GM12878 (cell line): ENCODE results near the gene MESD. TPM values are rescaled to one million over a fixed set of nuclear protein-coding genes. Genes with fewer than 3 reads are reported as not detected.

Experiments
- ATAC-seq: fragments of 200-7000 bp; cut with Tn5 transposase; 3 replicates; pipeline ENCODE4 v1.9.1; 2020; ENCODE audit warnings: mild to moderate bottlenecking, moderate library complexity
- BruUV-seq: library from RNA; stranded (reverse); fragments of 400-500 nt; replicated peaks from 2 replicates; lab custom pipeline; 2021; lab: Mats Ljungman, UMichigan
- CTCF ChIA-PET: fragments of 300-600 bp; sonication (Branson Sonifier 250); formaldehyde crosslinking; extraction: SDS; loops from one replicate; lab custom pipeline; 2021; ENCODE audit warnings: inconsistent platforms; lab: Yijun Ruan, JAX
- POLR2A ChIA-PET: fragments of 350-600 bp; formaldehyde crosslinking; extraction: SDS; loops from one replicate; lab custom pipeline; 2021; ENCODE audit warnings: inconsistent platforms; lab: Charles Lee
- RAD21 ChIA-PET: fragments of 300-600 bp; sonication (Branson Sonifier 250); formaldehyde crosslinking; loops from one replicate; lab custom pipeline; 2023; ENCODE audit warnings: antibody characterized with exemption; ENCODE audit not compliant: unreplicated experiment; lab: Charles Lee
- SMC1A ChIA-PET: fragments of 300-600 bp; sonication (Branson Sonifier 250); formaldehyde crosslinking; loops from one replicate; lab custom pipeline; 2023; ENCODE audit not compliant: unreplicated experiment, uncharacterized antibody; lab: Charles Lee
- DNase-seq: peaks from one replicate; pipeline ENCODE4 v3.0.0-alpha.2; 2011; ENCODE audit warnings: low read depth, low spot score
- FAIRE-seq: peaks from 3 replicates; lab custom pipeline; 2011; peaks lifted over from hg19 to GRCh38; lab: Jason Lieb, UNC
- H2AFZ ChIP-seq: 2 replicates; pipeline ENCODE4 v1.6.0; 2011; ENCODE audit warnings: low read depth, low read length, control low read depth; ENCODE audit not compliant: control insufficient read depth
- H3K27ac ChIP-seq: 2 replicates; pipeline ENCODE4 v1.5.1; 2011; ENCODE audit warnings: control low read depth; ENCODE audit not compliant: control insufficient read depth, insufficient read depth
- H3K27me3 ChIP-seq, 2 experiments: replicated peaks in 1 of 2; 2 replicates each; pipeline versions ENCODE4 v1.6.0 to v1.6.1; 2011; ENCODE audit warnings: low read length in 1 of 2; ENCODE audit not compliant: control insufficient read depth in 2 of 2, insufficient read depth in 2 of 2
- H3K36me3 ChIP-seq, 2 experiments: 2 replicates each; pipeline ENCODE4 v1.5.1; 2011; ENCODE audit warnings: low read length in 1 of 2; ENCODE audit not compliant: control insufficient read depth in 2 of 2, insufficient read depth in 2 of 2
- H3K4me1 ChIP-seq: 2 replicates; pipeline ENCODE4 v1.6.1; 2011; ENCODE audit warnings: mild to moderate bottlenecking, low read length, moderate library complexity, mixed read lengths; ENCODE audit not compliant: control insufficient read depth, insufficient read depth
- H3K4me2 ChIP-seq: 2 replicates; pipeline ENCODE4 v1.6.0; 2011; ENCODE audit warnings: control low read depth; ENCODE audit not compliant: control insufficient read depth, insufficient read depth
- H3K4me3 ChIP-seq: fragments of 200-600 bp; sonication (generic); 2 replicates; pipeline ENCODE4 v1.5.1; 2016
- H3K79me2 ChIP-seq: 2 replicates; pipeline ENCODE4 v1.6.0; 2011; ENCODE audit warnings: low read length; ENCODE audit not compliant: control insufficient read depth, insufficient read depth
- H3K9ac ChIP-seq: 2 replicates; pipeline ENCODE4 v1.8.0; 2011; ENCODE audit warnings: low read length, control low read depth, mixed read lengths; ENCODE audit not compliant: control insufficient read depth, insufficient read depth
- H3K9me3 ChIP-seq: replicated peaks from 3 replicates; pipeline ENCODE4 v1.5.1; 2011; ENCODE audit warnings: mild to moderate bottlenecking, low read length; ENCODE audit not compliant: control insufficient read depth, insufficient read depth
- H4K20me1 ChIP-seq: 2 replicates; pipeline ENCODE4 v1.6.0; 2011; ENCODE audit not compliant: control insufficient read depth, insufficient read depth
- ATF3 ChIP-seq: IDR thresholded peaks from 2 replicates; pipeline ENCODE4 v1.6.1; 2011; ENCODE audit warnings: low read depth, mild to moderate bottlenecking, low read length, moderate library complexity, borderline replicate concordance; ENCODE audit errors: extremely low read depth
- BRCA1 ChIP-seq: IDR thresholded peaks from 2 replicates; pipeline ENCODE4 v1.6.1; 2011; ENCODE audit warnings: low read depth, low read length, improper control_type of control experiment
- CEBPB ChIP-seq, 2 experiments: fragments of 150-350 bp in 1 of 2; IDR thresholded peaks; 2 replicates each; pipeline ENCODE4 v1.6.1; 2012 to 2014; ENCODE audit warnings: low read depth in 2 of 2, low read length in 2 of 2, borderline replicate concordance in 1 of 2, inconsistent platforms in 1 of 2
- CHD1 ChIP-seq: IDR thresholded peaks from 2 replicates; pipeline ENCODE4 v1.6.1; 2012; ENCODE audit warnings: low read depth, low read length, improper control_type of control experiment
- CHD4 ChIP-seq: fragments of 200-600 bp; sonication (generic); IDR thresholded peaks from 2 replicates; pipeline ENCODE4 v1.6.1; 2016; ENCODE audit warnings: mild to moderate bottlenecking
- E2F8 ChIP-seq: fragments of 450-650 bp; IDR thresholded peaks from 2 replicates; pipeline ENCODE4 v1.6.1; 2018; ENCODE audit warnings: mild to moderate bottlenecking, low read depth, moderate library complexity; ENCODE audit not compliant: partially characterized antibody
- IKZF1 ChIP-seq: fragments of 450-650 bp; conservative IDR thresholded peaks from 2 replicates; pipeline ENCODE4 v1.6.1; 2017; ENCODE audit warnings: antibody characterized with exemption, mild to moderate bottlenecking
- IKZF2 ChIP-seq, 2 experiments: fragments of 450-650 bp; IDR thresholded peaks; 2 replicates each; pipeline ENCODE4 v1.6.1; 2017; ENCODE audit warnings: mild to moderate bottlenecking in 2 of 2, moderate library complexity in 2 of 2
- MYC ChIP-seq: IDR thresholded peaks from 2 replicates; pipeline ENCODE4 v1.6.1; 2011; ENCODE audit warnings: mild to moderate bottlenecking, low read length, moderate library complexity, inconsistent platforms; ENCODE audit not compliant: insufficient read depth, insufficient replicate concordance, insufficient read length, severe bottlenecking
- NRF1 ChIP-seq: conservative IDR thresholded peaks from 2 replicates; pipeline ENCODE4 v1.6.1; 2011; ENCODE audit warnings: mild to moderate bottlenecking, low read depth, low read length, improper control_type of control experiment
- PAX8 ChIP-seq: fragments of 450-650 bp; IDR thresholded peaks from 2 replicates; pipeline ENCODE4 v1.6.1; 2017; ENCODE audit warnings: mild to moderate bottlenecking, moderate library complexity
- RCOR1 ChIP-seq: conservative IDR thresholded peaks from 2 replicates; pipeline ENCODE4 v1.6.1; 2012; ENCODE audit warnings: low read depth, low read length, improper control_type of control experiment
- SIN3A ChIP-seq: IDR thresholded peaks from 2 replicates; pipeline ENCODE4 v1.6.1; 2012; ENCODE audit warnings: low read depth, low read length, improper control_type of control experiment
- SMC3 ChIP-seq: IDR thresholded peaks from 2 replicates; pipeline ENCODE4 v1.6.1; 2011; ENCODE audit warnings: low read length, improper control_type of control experiment, borderline replicate concordance
- STAT3 ChIP-seq: IDR thresholded peaks from 2 replicates; pipeline ENCODE4 v1.6.1; 2011; ENCODE audit warnings: low read depth, low read length, improper control_type of control experiment
- ZNF24 ChIP-seq: fragments of 450-650 bp; IDR thresholded peaks from 2 replicates; pipeline ENCODE4 v1.6.1; 2017; ENCODE audit warnings: antibody characterized with exemption, mild to moderate bottlenecking
- ZNF384 ChIP-seq: IDR thresholded peaks from 2 replicates; pipeline ENCODE4 v1.6.1; 2012; ENCODE audit warnings: low read depth, mild to moderate bottlenecking, low read length, improper control_type of control experiment, borderline replicate concordance
- ZNF592 ChIP-seq: fragments of 450-650 bp; IDR thresholded peaks from 2 replicates; pipeline ENCODE4 v1.6.1; 2017; ENCODE audit warnings: mild to moderate bottlenecking, moderate library complexity
- WGBS: methylation state at CpG from one replicate; pipeline ENCODE4 v1.1.6; 2016; ENCODE audit warnings: low lambda C conversion rate; ENCODE audit not compliant: insufficient replicate concordance, insufficient coverage; ENCODE audit errors: missing lambda C conversion rate; 5-methylcytosine and 5-hydroxymethylcytosine counted together
- in situ Hi-C: fragments of 300-500 bp; cut with MboI; formaldehyde crosslinking; loops from 9 replicates; pipeline ENCODE4 v1.14.3; 2018; ENCODE audit warnings: mixed read lengths
- intact Hi-C: fragments of 100-400 bp; cut with micrococcal nuclease; formaldehyde crosslinking; loops from one replicate; pipeline ENCODE4 v1.14.2; 2022; ENCODE audit not compliant: unreplicated experiment
- polyA plus RNA-seq, 11 experiments: library from polyadenylated mRNA; depleted of rRNA in 4 of 11; unstranded in 6 of 11; stranded (reverse) in 5 of 11; fragments of >200 nt; fragmentation: Nextera tagmentation in 4 of 11; fragmentation: Illumina TruSeq in 1 of 11; extraction: Ambion mirVana in 4 of 11; extraction: Trizol in 1 of 11; gene quantifications; 1 replicate in 1 of 11; 2 replicates in 10 of 11; pipeline versions ENCODE4 v1.2.1 to v1.2.3, GENCODE V29; 2011 to 2016; ENCODE audit warnings: inconsistent platforms in 2 of 11, missing spikeins in 2 of 11, low read depth in 1 of 11
- total RNA-seq, 4 experiments: library from RNA; depleted of rRNA in 3 of 4; stranded (reverse); fragments of >200 nt in 3 of 4; fragmentation: Illumina TruSeq in 1 of 4; extraction: Trizol in 1 of 4; gene quantifications; 2 replicates each; pipeline versions ENCODE4 v1.2.1 to v1.2.3, GENCODE V29; 2013 to 2021

Gene MESD
- total and polyA plus RNA-seq, 10 of the 15 experiments (the other 5 are each of a cell fraction or from before 2014, with no cell fraction given): 10.2 to 39.8 (median 20.9) TPM

GRCh38 chr15:80915472-80915871 is 74.1 kb downstream of the MESD start:
- FAIRE-seq (no peak), DNase-seq (no peak), ATAC-seq (no peak)
- in situ Hi-C loops (no loop called here), intact Hi-C loops (no loop called here)
- ChIA-PET RAD21 (no interaction called here), SMC1A (no interaction called here), CTCF (no interaction called here), POLR2A (no interaction called here)
- Histone ChIP-seq H2AFZ (no peak overlapping the region), H3K36me3 (no peaks in the 10 kb centered on the region), H3K4me2 (no peak overlapping the region), H4K20me1 (no peaks in the 10 kb centered on the region), H3K4me1 (peaks cover 5% of the 10 kb centered on the region; the same call in 1 of the 2 replicates), H3K9ac (no peak overlapping the region), H3K4me3 (no peak overlapping the region), H3K79me2 (no peaks in the 10 kb centered on the region), H3K27me3 (no peaks in the 10 kb centered on the region; a peak in 1 of 4 replicates), H3K27ac (no peak overlapping the region), H3K9me3 (no peaks in the 10 kb centered on the region)
- no TSS peak for BruUV-seq
- whole genome bisulfite sequencing: 18% methylated on average over 3 of the region's 3 CpGs
- TF ChIP-seq IKZF2 (IDR thresholded peaks at IDR 0.05) (no peak), CEBPB (IDR thresholded peaks at IDR 0.05; ENCODE audit: borderline replicate concordance in 1 of 2, low read depth in 2 of 2, low read length in 2 of 2) (no peak), RCOR1 (no peak), BRCA1 (no peak), ZNF592 (no peak), E2F8 (no peak), CHD4 (no peak), ATF3 (no peak), SMC3 (no peak), MYC (no peak), STAT3 (no peak), CHD1 (no peak), ZNF384 (no peak), PAX8 (no peak), SIN3A (no peak), IKZF1 (no peak), ZNF24 (no peak), NRF1 (no peak)
